Ovary (tissue), 9 donors: ENCODE data around the gene RAB6A. TPM values are rescaled to one million over a fixed set of nuclear protein-coding genes. Genes with fewer than 3 reads are reported as not detected.

Experiments
- DNase-seq, 5 donors: peaks; one replicate each; pipeline ENCODE4 v3.0.0-alpha.2; 2019 to 2020
- H3K27ac ChIP-seq, 2 donors: fragments of 200-600 bp; one replicate each; pipeline versions ENCODE4 v1.5.1 to v1.8.0; 2019 to 2022
- H3K27me3 ChIP-seq: fragments of 200-600 bp; one replicate; pipeline ENCODE4 v1.8.0; 2022
- H3K36me3 ChIP-seq: fragments of 200-600 bp; sonication (generic); one replicate; pipeline ENCODE4 v1.5.1; 2019
- H3K4me1 ChIP-seq: one replicate; pipeline ENCODE4 v1.8.1; 2013; ENCODE audit warnings: mild to moderate bottlenecking, moderate library complexity; ENCODE audit not compliant: insufficient read depth
- H3K4me3 ChIP-seq: fragments of 200-600 bp; sonication (generic); one replicate; pipeline ENCODE4 v1.5.1; 2017
- H3K9me3 ChIP-seq, 2 donors: fragments of 200-600 bp in 1 of 2; sonication (generic) in 1 of 2; one replicate each; pipeline versions ENCODE4 v1.5.1 to v1.8.1; 2013 to 2019; ENCODE audit warnings: mild to moderate bottlenecking in 1 of 2, moderate library complexity in 1 of 2
- EP300 ChIP-seq: sonication (generic); formaldehyde crosslinking; IDR thresholded peaks from one replicate; pipeline ENCODE4 v1.6.1; 2017; ENCODE audit warnings: antibody characterized with exemption
- POLR2A ChIP-seq: fragments of 450-650 bp; IDR thresholded peaks from one replicate; pipeline ENCODE4 v1.6.1; 2017; ENCODE audit warnings: antibody characterized with exemption, mild to moderate bottlenecking, moderate library complexity
- WGBS, 3 donors: extraction: QIAGEN DNeasy Blood & Tissue Kit in 1 of 3; methylation state at CpG; one replicate each; pipeline versions ENCODE4 v1.1.5 to v1.1.7; 2013 to 2017; 5-methylcytosine and 5-hydroxymethylcytosine counted together
- intact Hi-C, 4 donors: fragments of 100-400 bp; cut with DNase I; formaldehyde crosslinking; loops; one replicate each; pipeline versions ENCODE4 v1.11.0 to v1.15.1; 2022 to 2023
- polyA plus RNA-seq, 2 donors: library from polyadenylated mRNA; stranded (reverse); fragments of 200-250 nt in 1 of 2; fragments of 350-450 nt in 1 of 2; fragmentation: Illumina TruSeq in 1 of 2; extraction: RNeasy Lipid Tissue Mini Kit (QIAGEN cat#74804) in 1 of 2; gene quantifications; one replicate each; pipeline ENCODE4 v1.2.3, GENCODE V29; 2013 to 2014
- total RNA-seq, 7 donors: library from RNA; depleted of rRNA in 2 of 7; stranded (reverse); fragments of >200 nt in 2 of 7; fragmentation: NEBNext Ultra II Directional in 3 of 7; extraction: Animal tissue kit (Norgen Biotek cat#: 25700) in 3 of 7; gene quantifications; one replicate each; pipeline versions ENCODE4 v1.1.0 to v1.2.4, GENCODE V29; 2016 to 2023
- TF ChIP-seq, protein P1 (sequence below), 3 donors: fragments of 450-650 bp in 2 of 3; fragments of 200-600 bp in 1 of 3; IDR thresholded peaks; one replicate each; pipeline versions ENCODE4 v1.5.1 to v1.8.0; 2016 to 2022; ENCODE audit warnings: antibody characterized with exemption in 3 of 3, mild to moderate bottlenecking in 1 of 3
- donor health status: DM: no; HTN: no; CAD: no; lungs with moderate emphysema.
- donor health status: DM: no; HTN: no; CAD: no.
- donor health status: Bipolar disorder and iron deficiency.
- donor health status: DM: yes; HTN: yes; CAD: no.
- donor health status: DM: no; HTN: no; CAD: no.
- donor health status: DM: yes; HTN: yes; CAD: no.

Gene RAB6A
- total and polyA plus RNA-seq, 9 donors = 55.9 to 128 (median 102) TPM

DNA sequence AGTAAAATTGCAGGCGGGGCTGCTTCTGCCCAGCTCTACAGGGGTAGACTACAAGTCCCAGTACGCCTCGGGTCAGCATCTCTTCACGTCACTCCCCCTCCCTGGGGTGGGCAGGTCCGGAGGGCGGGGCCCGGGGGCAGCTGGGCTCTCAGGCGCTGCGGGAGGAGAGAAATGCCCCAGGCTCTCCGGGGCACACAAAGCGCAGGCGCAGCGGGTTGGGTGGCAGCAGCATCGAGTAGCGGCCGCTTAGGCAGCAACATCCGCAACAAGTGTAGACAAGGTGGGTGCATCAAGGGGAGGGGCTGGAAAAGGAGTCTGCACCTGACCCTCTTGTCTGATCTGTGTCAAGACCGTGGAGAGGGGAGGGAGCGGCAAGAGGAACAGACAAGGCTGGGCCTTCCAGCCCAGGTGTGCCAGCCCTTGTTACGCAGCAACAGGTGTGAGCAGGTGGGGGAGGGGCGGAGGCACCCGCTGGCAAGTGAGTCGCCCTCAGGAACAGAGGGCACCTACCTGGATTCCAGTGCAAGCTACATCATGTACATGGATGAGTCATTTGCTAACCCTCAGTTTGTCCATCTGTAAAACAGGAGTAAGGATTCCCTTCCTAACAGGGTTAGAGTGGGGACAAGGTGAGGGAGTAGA lies 113.3 kb downstream of the RAB6A start:
- no peak overlapping the region for H3K27ac ChIP-seq

DNA sequence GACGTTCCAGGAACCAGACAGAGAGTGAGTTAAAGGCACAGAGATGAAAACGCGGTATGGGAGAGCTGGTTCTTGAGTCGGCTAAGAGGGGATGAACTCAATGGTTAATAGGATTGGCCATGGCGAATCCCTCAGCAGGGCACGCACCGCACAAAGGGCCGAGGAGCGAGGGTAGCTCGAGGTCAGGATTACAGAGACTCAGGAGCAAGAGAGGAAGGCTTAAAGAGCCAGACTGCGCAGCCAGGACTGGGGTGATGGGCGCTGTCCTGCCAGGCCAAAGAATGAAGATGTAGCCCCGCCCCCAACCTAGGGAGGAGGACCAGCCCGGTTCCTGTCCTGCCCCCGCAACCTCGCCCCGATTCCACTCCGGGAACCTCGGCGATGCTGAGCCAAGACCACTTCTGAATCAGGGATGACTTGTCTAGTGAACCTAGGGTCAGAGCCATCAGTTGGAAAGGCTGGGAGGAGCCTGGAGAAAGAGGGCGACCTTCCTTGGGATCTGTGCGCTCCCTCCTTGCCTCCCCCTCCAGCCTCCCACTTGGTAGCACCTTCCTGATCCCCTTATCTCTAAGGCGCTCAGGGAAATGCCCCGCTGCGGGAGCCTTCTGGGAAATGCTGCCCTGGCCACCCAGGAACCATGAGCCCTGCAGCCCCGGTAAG lies 114.8 kb downstream of the RAB6A start, which contains the start of gene PLEKHB1:
PLEKHB1 (plus strand) TSS at position 610 of the 660 bp plus-strand sequence; CDS start at position 638, 28 bp downstream.
- Histone ChIP-seq H3K4me1 (peaks cover 2% of the 10 kb centered on the region), H3K9me3 (no peaks in the 10 kb centered on the region), H3K4me3 (peak within 1 kb of the TSS; percentile 29), H3K36me3 (no peaks in the 10 kb centered on the region), H3K27me3 (no peaks in the 10 kb centered on the region), H3K27ac (no peak within 1 kb of the TSS)
- intact Hi-C loops = no loop called here
- 32 to 36% (median 35%) methylated on average over 26 of the region's 26 CpGs for WGBS, 3 donors
- TF ChIP-seq POLR2A (no peak), EP300 (no peak)
- TF ChIP-seq, protein P1, sequence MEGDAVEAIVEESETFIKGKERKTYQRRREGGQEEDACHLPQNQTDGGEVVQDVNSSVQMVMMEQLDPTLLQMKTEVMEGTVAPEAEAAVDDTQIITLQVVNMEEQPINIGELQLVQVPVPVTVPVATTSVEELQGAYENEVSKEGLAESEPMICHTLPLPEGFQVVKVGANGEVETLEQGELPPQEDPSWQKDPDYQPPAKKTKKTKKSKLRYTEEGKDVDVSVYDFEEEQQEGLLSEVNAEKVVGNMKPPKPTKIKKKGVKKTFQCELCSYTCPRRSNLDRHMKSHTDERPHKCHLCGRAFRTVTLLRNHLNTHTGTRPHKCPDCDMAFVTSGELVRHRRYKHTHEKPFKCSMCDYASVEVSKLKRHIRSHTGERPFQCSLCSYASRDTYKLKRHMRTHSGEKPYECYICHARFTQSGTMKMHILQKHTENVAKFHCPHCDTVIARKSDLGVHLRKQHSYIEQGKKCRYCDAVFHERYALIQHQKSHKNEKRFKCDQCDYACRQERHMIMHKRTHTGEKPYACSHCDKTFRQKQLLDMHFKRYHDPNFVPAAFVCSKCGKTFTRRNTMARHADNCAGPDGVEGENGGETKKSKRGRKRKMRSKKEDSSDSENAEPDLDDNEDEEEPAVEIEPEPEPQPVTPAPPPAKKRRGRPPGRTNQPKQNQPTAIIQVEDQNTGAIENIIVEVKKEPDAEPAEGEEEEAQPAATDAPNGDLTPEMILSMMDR (IDR thresholded peaks at IDR 0.05) = no peak
- DNase-seq = peak in 1 of 5 donors; percentile 32

More for the DNA sequence above, 113.3 kb downstream of the RAB6A start:
- H3K36me3 ChIP-seq = no peaks in the 10 kb centered on the region
- peaks cover 2% of the 10 kb centered on the region for H3K4me1 ChIP-seq
- TF ChIP-seq POLR2A (no peak), EP300 (no peak)
- TF ChIP-seq, protein P1 (IDR thresholded peaks at IDR 0.05) = no peak
- intact Hi-C loops = no loop called here
- no peaks in the 10 kb centered on the region for H3K27me3 ChIP-seq
- H3K4me3 ChIP-seq = peak overlapping the region; percentile 29
- H3K9me3 ChIP-seq = no peaks in the 10 kb centered on the region
- WGBS, 3 donors = 14 to 20% (median 15%) methylated on average over 23 of the region's 23 CpGs
- DNase-seq = peak; percentile 76 to 83 (median 82)

DNA sequence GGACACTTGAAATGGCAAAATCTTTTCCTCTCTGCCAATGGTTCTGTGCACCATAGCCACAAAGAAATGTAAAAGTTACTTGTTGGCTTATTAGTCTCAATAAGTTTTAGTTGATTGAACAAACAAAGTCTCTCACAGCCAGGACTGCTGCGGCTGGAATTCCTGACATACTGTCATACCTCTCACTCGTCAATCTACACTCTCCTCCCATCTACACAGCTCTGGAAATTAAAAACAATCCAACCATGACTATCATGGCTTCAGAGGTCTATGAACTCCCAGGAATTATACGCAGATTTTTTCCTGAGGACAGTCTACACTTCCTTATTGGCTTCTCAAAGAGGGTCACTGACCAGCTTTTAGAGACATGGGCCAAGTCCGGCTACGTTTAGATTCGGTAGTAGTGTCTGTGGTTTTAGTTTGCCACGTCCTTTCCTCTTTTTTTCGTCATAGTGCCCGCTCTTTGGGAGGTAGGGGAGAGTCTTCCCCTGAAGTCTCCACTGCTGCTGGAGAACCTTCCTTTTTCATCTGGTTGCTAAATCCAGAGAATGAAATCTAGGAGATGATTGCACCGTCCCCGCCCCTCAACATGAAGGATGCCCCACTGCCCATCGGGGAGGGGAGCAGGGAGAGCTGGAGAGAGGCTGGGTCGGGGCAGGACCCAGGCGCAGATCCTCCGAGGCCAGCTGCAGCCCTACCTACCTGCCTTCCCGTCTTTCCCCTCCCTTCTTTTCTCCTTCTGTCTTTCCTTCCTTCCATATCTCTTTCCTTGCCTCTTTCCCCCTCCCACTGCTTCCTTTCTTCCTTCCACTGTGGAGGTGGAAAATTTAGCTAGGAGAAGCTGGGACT lies 115.5 kb downstream of the RAB6A start:
- Histone ChIP-seq H3K27ac (no peak overlapping the region), H3K4me1 (peaks cover 2% of the 10 kb centered on the region), H3K4me3 (no peak overlapping the region), H3K36me3 (no peaks in the 10 kb centered on the region), H3K9me3 (no peaks in the 10 kb centered on the region), H3K27me3 (no peaks in the 10 kb centered on the region)
- TF ChIP-seq EP300 (no peak), POLR2A (no peak)
- TF ChIP-seq, protein P1 (IDR thresholded peaks at IDR 0.05) = no peak
- intact Hi-C loops = no loop called here
- WGBS, 3 donors = 35 to 52% (median 46%) methylated on average over 16 of the region's 16 CpGs
- no peak for DNase-seq

DNA sequence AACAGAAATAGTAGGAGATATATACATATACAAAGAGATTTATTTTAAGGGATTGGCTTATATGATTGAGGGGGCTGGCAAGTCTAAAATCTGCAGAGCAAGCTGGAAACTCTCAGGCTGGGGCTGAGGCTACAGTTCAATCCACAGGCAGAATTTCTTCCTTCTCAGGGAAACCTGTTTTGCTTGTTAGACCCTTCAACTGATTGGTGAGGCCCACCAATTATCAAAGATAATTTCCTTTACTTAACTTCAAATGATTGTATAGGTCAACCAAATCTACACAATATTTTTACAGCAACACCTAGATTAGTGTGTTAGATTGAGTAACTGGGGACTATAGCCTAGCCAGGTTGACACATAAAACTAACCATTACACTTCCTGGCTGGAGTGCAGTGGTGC lies 119.2 kb downstream of the RAB6A start:
- Histone ChIP-seq H3K9me3 (no peaks in the 10 kb centered on the region), H3K4me3 (no peak overlapping the region), H3K4me1 (peaks cover 2% of the 10 kb centered on the region), H3K36me3 (no peaks in the 10 kb centered on the region), H3K27ac (no peak overlapping the region), H3K27me3 (no peaks in the 10 kb centered on the region)
- DNase-seq = no peak
- intact Hi-C loops = no loop called here
- no peak for TF ChIP-seq EP300
- no peak for TF ChIP-seq POLR2A
- TF ChIP-seq, protein P1 (IDR thresholded peaks at IDR 0.05) = no peak
